SK-N-SH treated with all-trans-retinoic acid at 6 μM for 48 hours (cell line): ENCODE data around the gene CTSE.

Experiments
- ARNTL ChIP-seq: fragments of 450-650 bp; formaldehyde crosslinking; IDR thresholded peaks from 2 replicates; pipeline ENCODE4 v1.5.0; 2020; ENCODE audit warnings: low read depth, mild to moderate bottlenecking, moderate library complexity, borderline replicate concordance
- CREB5 ChIP-seq: fragments of 250-450 bp; sonication (Bioruptor Pico); IDR thresholded peaks from 2 replicates; pipeline ENCODE4 v1.5.1; 2020; ENCODE audit warnings: low read depth, mild to moderate bottlenecking, moderate library complexity
- ESRRG ChIP-seq: fragments of 250-450 bp; sonication (Bioruptor Pico); IDR thresholded peaks from 2 replicates; pipeline ENCODE4 v1.6.1; 2021; ENCODE audit warnings: mild to moderate bottlenecking
- GLIS3 ChIP-seq: fragments of 250-450 bp; sonication (Bioruptor Pico); IDR thresholded peaks from 2 replicates; pipeline ENCODE4 v1.5.0; 2020; ENCODE audit warnings: mild to moderate bottlenecking, moderate library complexity
- ISL1 ChIP-seq: fragments of 250-450 bp; sonication (Bioruptor Pico); IDR thresholded peaks from 2 replicates; pipeline ENCODE4 v2.1.2; 2022; ENCODE audit warnings: mild to moderate bottlenecking, moderate library complexity
- OSR1 ChIP-seq: fragments of 250-450 bp; sonication (Bioruptor Pico); IDR thresholded peaks from 2 replicates; pipeline ENCODE4 v1.8.0; 2022; ENCODE audit warnings: moderate library complexity, mild to moderate bottlenecking, inconsistent platforms
- TCF4 ChIP-seq: fragments of 250-450 bp; sonication (Bioruptor Pico); IDR thresholded peaks from 2 replicates; pipeline ENCODE4 v1.8.0; 2021; ENCODE audit warnings: mild to moderate bottlenecking, moderate library complexity, borderline replicate concordance
- ZFP3 ChIP-seq: fragments of 250-450 bp; sonication (Bioruptor Pico); IDR thresholded peaks from 2 replicates; pipeline ENCODE4 v1.5.0; 2020; ENCODE audit warnings: mild to moderate bottlenecking, moderate library complexity
- ZFP30 ChIP-seq: fragments of 450-650 bp; formaldehyde crosslinking; IDR thresholded peaks from 2 replicates; pipeline ENCODE4 v1.5.0; 2022; ENCODE audit warnings: mild to moderate bottlenecking, moderate library complexity
- ZNF565 ChIP-seq: fragments of 450-650 bp; formaldehyde crosslinking; conservative IDR thresholded peaks from 2 replicates; pipeline ENCODE4 v1.5.0; 2020; ENCODE audit warnings: low read depth, mild to moderate bottlenecking, moderate library complexity
- ZNF70 ChIP-seq: fragments of 450-650 bp; formaldehyde crosslinking; IDR thresholded peaks from 2 replicates; pipeline ENCODE4 v1.5.0; 2020; ENCODE audit warnings: mild to moderate bottlenecking, moderate library complexity
- ZNF8 ChIP-seq: fragments of 450-650 bp; formaldehyde crosslinking; IDR thresholded peaks from 2 replicates; pipeline ENCODE4 v1.5.0; 2020; ENCODE audit warnings: mild to moderate bottlenecking, moderate library complexity
- TF ChIP-seq, protein P1 (sequence below): fragments of 250-450 bp; sonication (Bioruptor Pico); IDR thresholded peaks from 2 replicates; pipeline ENCODE4 v1.8.0; 2020; ENCODE audit warnings: mild to moderate bottlenecking, moderate library complexity, borderline replicate concordance
- TF ChIP-seq, protein P2 (sequence below): fragments of 250-450 bp; sonication (Bioruptor Pico); IDR thresholded peaks from 2 replicates; pipeline ENCODE4 v1.8.0; 2021; ENCODE audit warnings: low read depth, mild to moderate bottlenecking, moderate library complexity, borderline replicate concordance

GRCh38 chr1:206010060-206010459 is 13.6 kb downstream of the CTSE start:
- TF ChIP-seq GLIS3 (CRISPR knock-in tag) (no peak), OSR1 (CRISPR knock-in tag) (no peak), TCF4 (CRISPR knock-in tag) (no peak), ARNTL (CRISPR knock-in tag) (no peak), ZNF565 (CRISPR knock-in tag) (no peak), ZFP3 (CRISPR knock-in tag) (no peak), ZNF70 (CRISPR knock-in tag) (no peak), ISL1 (no peak), CREB5 (no peak), ESRRG (CRISPR knock-in tag) (no peak), ZFP30 (no peak), ZNF8 (CRISPR knock-in tag) (no peak)
- TF ChIP-seq, protein P1, sequence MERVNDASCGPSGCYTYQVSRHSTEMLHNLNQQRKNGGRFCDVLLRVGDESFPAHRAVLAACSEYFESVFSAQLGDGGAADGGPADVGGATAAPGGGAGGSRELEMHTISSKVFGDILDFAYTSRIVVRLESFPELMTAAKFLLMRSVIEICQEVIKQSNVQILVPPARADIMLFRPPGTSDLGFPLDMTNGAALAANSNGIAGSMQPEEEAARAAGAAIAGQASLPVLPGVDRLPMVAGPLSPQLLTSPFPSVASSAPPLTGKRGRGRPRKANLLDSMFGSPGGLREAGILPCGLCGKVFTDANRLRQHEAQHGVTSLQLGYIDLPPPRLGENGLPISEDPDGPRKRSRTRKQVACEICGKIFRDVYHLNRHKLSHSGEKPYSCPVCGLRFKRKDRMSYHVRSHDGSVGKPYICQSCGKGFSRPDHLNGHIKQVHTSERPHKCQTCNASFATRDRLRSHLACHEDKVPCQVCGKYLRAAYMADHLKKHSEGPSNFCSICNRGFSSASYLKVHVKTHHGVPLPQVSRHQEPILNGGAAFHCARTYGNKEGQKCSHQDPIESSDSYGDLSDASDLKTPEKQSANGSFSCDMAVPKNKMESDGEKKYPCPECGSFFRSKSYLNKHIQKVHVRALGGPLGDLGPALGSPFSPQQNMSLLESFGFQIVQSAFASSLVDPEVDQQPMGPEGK (CRISPR knock-in tag) = no peak
- TF ChIP-seq, protein P2, sequence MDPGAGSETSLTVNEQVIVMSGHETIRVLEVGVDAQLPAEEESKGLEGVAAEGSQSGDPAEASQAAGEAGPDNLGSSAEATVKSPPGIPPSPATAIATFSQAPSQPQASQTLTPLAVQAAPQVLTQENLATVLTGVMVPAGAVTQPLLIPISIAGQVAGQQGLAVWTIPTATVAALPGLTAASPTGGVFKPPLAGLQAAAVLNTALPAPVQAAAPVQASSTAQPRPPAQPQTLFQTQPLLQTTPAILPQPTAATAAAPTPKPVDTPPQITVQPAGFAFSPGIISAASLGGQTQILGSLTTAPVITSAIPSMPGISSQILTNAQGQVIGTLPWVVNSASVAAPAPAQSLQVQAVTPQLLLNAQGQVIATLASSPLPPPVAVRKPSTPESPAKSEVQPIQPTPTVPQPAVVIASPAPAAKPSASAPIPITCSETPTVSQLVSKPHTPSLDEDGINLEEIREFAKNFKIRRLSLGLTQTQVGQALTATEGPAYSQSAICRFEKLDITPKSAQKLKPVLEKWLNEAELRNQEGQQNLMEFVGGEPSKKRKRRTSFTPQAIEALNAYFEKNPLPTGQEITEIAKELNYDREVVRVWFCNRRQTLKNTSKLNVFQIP (CRISPR knock-in tag) = no peak
